ENCODE results near the gene CEPT1.

Gene CEPT1

GRCh38 chr1:111202366-111202706, 62.3 kb downstream of the CEPT1 start:
- CTCF ChIA-PET, result interaction anchor here (1.0 kb wide), 1 partner anchor 20 kb away, joined by 3 read pairs; no protein-coding TSS in a partner anchor
- TF ChIP-seq, protein P1, sequence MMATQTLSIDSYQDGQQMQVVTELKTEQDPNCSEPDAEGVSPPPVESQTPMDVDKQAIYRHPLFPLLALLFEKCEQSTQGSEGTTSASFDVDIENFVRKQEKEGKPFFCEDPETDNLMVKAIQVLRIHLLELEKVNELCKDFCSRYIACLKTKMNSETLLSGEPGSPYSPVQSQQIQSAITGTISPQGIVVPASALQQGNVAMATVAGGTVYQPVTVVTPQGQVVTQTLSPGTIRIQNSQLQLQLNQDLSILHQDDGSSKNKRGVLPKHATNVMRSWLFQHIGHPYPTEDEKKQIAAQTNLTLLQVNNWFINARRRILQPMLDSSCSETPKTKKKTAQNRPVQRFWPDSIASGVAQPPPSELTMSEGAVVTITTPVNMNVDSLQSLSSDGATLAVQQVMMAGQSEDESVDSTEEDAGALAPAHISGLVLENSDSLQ (IDR thresholded peaks at IDR 0.05), result no peak
- TF ChIP-seq TARDBP (IDR thresholded peaks at IDR 0.05) (no peak), FOXK2 (IDR thresholded peaks at IDR 0.05) (no peak), FOXM1 (IDR thresholded peaks at IDR 0.05; ENCODE audit: borderline replicate concordance) (no peak), ZNF384 (IDR thresholded peaks at IDR 0.05) (no peak), HDGF (IDR thresholded peaks at IDR 0.05; ENCODE audit: borderline replicate concordance) (no peak), BHLHE40 (IDR thresholded peaks at IDR 0.05; ENCODE audit: borderline replicate concordance) (no peak), ELF4 (IDR thresholded peaks at IDR 0.05) (no peak), FOXA1 (IDR thresholded peaks at IDR 0.05) (no peak), SP1 (IDR thresholded peaks at IDR 0.05) (no peak)
- POLR2A ChIA-PET, result interaction anchor here (0.7 kb wide), 1 partner anchor 11 kb away, joined by 3 read pairs; no protein-coding TSS in a partner anchor
- DNase-seq (ENCODE audit: extremely low spot score), result no peak

DNA sequence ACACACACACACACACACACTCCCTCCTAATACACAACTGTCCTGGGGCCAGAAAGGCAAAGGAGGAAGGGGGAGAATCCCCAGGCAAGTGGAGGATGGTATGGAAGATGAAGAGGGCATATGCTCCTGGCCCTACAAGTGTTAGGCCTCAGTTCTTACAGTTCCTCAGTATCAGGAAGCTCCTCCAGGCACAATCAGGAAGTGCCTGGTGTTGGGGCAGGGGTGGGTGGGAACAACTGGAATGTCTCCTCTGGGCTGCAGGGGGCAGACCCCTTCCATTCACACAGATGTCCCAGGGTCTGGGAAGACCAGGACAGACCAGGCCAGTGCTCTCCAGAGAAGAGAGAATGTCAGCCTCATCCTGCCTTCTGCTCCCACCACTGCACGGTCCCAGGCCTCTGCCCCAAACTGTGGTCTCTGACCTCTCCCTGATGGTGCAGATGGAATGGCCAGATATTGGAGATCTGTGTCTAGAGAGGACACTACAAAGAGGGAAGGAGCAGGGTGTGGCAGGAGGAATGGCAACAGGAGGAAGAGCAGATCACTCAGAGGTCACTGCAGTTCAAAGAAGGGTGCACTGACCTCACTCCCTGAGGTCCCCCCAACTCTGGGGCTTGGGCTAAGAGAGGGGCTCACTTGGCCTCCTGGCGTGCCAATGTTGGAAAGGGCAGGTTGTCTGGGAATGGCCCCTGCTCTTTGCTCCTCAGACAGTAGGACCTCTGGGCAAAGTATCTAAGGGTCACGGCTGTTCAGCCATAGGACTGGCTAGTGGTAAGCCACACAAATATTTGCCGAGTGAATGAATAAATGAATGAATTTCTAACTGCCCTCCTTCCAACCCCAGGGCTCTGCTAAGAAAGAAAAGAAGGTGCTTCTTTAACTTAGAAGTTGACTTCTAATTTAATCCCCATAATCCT, 62.9 kb downstream of the CEPT1 start:
- TF ChIP-seq LEF1 (IDR thresholded peaks at IDR 0.05; ENCODE audit: borderline replicate concordance), result no peak
- TF ChIP-seq, protein P1 (IDR thresholded peaks at IDR 0.05), result no peak
- TF ChIP-seq HDGF (IDR thresholded peaks at IDR 0.05; ENCODE audit: borderline replicate concordance), result no peak
- no peak for TF ChIP-seq FOXK2 (IDR thresholded peaks at IDR 0.05)
- TF ChIP-seq ELF4 (IDR thresholded peaks at IDR 0.05), result no peak
- TF ChIP-seq CTBP1 (IDR thresholded peaks at IDR 0.05; ENCODE audit: borderline replicate concordance), result no peak
- TF ChIP-seq ZNF384 (IDR thresholded peaks at IDR 0.05), result no peak
- TF ChIP-seq BHLHE40 (IDR thresholded peaks at IDR 0.05; ENCODE audit: borderline replicate concordance), result no peak
- TF ChIP-seq SP1 (IDR thresholded peaks at IDR 0.05), result no peak
- no peak for TF ChIP-seq SUZ12 (IDR thresholded peaks at IDR 0.05)
- TF ChIP-seq NFRKB (IDR thresholded peaks at IDR 0.05), result no peak
- TF ChIP-seq ARNT (IDR thresholded peaks at IDR 0.05), result no peak
- TF ChIP-seq FOXM1 (IDR thresholded peaks at IDR 0.05; ENCODE audit: borderline replicate concordance), result no peak
- TF ChIP-seq L3MBTL2 (conservative IDR thresholded peaks at IDR 0.05), result no peak
- no peak for TF ChIP-seq TARDBP (IDR thresholded peaks at IDR 0.05)
- no peak for TF ChIP-seq FOXA1 (IDR thresholded peaks at IDR 0.05)
- ChIA-PET CTCF (interaction anchor here (1.0 kb wide), 1 partner anchor 20 kb away, joined by 3 read pairs; no protein-coding TSS in a partner anchor), POLR2A (no interaction called here)
- DNase-seq (ENCODE audit: extremely low spot score), result no peak

- ChIA-PET POLR2A (no interaction called here), CTCF (no interaction called here)
- TF ChIP-seq ZNF384 (IDR thresholded peaks at IDR 0.05) (no peak), HDGF (IDR thresholded peaks at IDR 0.05; ENCODE audit: borderline replicate concordance) (no peak), ELF4 (IDR thresholded peaks at IDR 0.05) (no peak), FOXM1 (IDR thresholded peaks at IDR 0.05; ENCODE audit: borderline replicate concordance) (no peak), CTBP1 (IDR thresholded peaks at IDR 0.05; ENCODE audit: borderline replicate concordance) (no peak), L3MBTL2 (conservative IDR thresholded peaks at IDR 0.05) (no peak), LEF1 (IDR thresholded peaks at IDR 0.05; ENCODE audit: borderline replicate concordance) (no peak), NFRKB (IDR thresholded peaks at IDR 0.05) (no peak), FOXA1 (IDR thresholded peaks at IDR 0.05) (no peak), SP1 (IDR thresholded peaks at IDR 0.05) (no peak), SUZ12 (IDR thresholded peaks at IDR 0.05) (no peak), TARDBP (IDR thresholded peaks at IDR 0.05) (no peak)
- TF ChIP-seq, protein P1 (IDR thresholded peaks at IDR 0.05), result no peak
- DNase-seq (ENCODE audit: extremely low spot score), result no peak
These were observed 63.7 kb downstream of the CEPT1 start for GRCh38 chr1:111203681-111204200.

DNA sequence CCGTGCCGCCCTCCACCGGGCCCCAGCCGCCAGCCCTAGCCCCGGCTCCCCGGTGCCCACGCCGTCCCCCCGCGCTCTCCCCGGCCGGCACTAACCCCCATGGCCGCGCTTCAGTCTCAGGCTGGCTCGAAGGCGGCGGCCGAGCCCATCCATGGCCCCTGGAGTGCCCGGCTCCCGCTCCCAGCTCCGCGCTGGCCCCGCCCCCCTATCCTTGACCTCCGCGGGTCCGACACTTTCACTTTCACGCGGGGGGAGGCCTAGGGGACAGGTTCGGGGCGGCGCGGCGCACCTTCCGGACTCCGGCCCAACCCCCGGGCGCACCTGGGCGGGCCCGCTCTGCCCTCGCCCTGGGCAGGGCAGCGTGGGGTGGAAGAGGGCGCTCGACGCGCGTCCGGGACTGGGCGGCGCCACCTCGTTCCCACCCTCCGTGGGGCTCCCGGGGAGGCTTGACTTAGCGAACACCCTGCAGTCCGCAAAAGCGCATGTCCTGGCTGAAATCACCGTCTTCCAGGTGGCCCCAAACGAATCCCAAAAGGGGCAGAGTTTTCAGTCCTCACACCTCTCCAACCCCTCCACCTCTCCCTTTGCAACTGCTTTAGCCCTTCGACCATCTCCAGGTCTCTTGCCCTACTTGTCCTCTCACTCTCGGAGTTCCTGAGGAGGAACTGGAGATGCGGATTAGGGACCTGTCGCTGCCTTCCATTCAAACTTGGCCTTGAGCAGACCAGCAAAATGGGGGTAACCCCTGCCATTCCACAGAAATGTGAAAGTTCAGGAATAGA, 64.4 kb downstream of the CEPT1 start:
- DNase-seq (ENCODE audit: extremely low spot score), result no peak
- ChIA-PET CTCF (no interaction called here), POLR2A (no interaction called here)
- TF ChIP-seq SUZ12 (IDR thresholded peaks at IDR 0.05), result no peak
- no peak for TF ChIP-seq FOXK2 (IDR thresholded peaks at IDR 0.05)
- no peak for TF ChIP-seq BHLHE40 (IDR thresholded peaks at IDR 0.05; ENCODE audit: borderline replicate concordance)
- TF ChIP-seq FOXA1 (IDR thresholded peaks at IDR 0.05), result no peak
- TF ChIP-seq CTBP1 (IDR thresholded peaks at IDR 0.05; ENCODE audit: borderline replicate concordance), result no peak
- TF ChIP-seq SP1 (IDR thresholded peaks at IDR 0.05), result no peak
- no peak for TF ChIP-seq HDGF (IDR thresholded peaks at IDR 0.05; ENCODE audit: borderline replicate concordance)

DNA sequence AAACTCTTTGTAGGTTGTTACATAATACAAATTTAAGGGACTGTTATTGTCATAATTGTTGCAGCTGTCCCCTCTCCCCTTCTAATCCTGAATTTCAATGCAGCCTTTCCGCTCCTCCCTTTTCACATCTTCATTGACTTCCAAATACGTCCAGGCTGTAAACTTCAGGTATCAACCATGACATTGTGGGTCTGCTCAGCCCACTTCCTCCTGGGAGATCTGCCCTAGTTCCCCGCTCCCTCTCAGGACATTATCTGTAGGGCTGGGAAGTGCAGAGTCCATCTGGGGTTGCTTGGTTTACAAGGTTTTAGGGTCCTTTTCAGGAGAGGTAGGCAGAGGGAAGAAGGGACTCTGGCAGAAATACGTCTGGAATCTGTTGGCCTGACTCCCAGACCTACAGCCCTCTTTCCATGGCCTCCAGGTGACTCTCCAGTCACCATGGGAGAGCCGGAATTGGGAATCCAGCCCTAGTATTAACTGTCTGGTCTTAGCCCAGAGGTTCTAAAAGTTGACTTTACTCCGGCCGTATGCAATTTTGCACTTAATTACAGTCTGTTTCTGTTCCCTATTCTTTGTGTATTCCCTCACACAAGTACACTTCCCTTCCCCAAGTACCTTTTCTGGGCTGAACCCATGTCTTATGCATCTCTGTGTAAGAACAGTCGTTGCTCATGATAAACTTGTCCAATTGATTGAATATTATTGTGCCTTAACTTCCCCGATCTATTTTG, 65.1 kb downstream of the CEPT1 start:
- no peak for TF ChIP-seq LEF1 (IDR thresholded peaks at IDR 0.05; ENCODE audit: borderline replicate concordance)
- no peak for TF ChIP-seq FOXM1 (IDR thresholded peaks at IDR 0.05; ENCODE audit: borderline replicate concordance)
- TF ChIP-seq, protein P1 (IDR thresholded peaks at IDR 0.05), result no peak
- TF ChIP-seq ARNT (IDR thresholded peaks at IDR 0.05), result no peak

More for the DNA sequence above, 65.1 kb downstream of the CEPT1 start:
- ChIA-PET POLR2A (no interaction called here), CTCF (no interaction called here)
- no peak for DNase-seq (ENCODE audit: extremely low spot score)
